K562 (cell line): ENCODE data around the gene CACNB1. TPM values are rescaled to one million over a fixed set of nuclear protein-coding genes. Genes with fewer than 3 reads are reported as not detected.

Experiments used
- ATAC-seq: fragments of 200-7000 bp; cut with Tn5 transposase; 3 replicates; pipeline ENCODE4 v1.9.1; 2020; ENCODE audit warnings: moderate library complexity
- BruUV-seq: library from RNA; stranded (reverse); fragments of 400-500 nt; replicated peaks from 2 replicates; lab custom pipeline; 2021; lab: Mats Ljungman, UMichigan
- CTCF ChIA-PET: fragments of 300-600 bp; formaldehyde crosslinking; extraction: SDS; loops from one replicate; lab custom pipeline; 2021; ENCODE audit warnings: low intra/inter-chr PET ratio; lab: Yijun Ruan, JAX
- POLR2A ChIA-PET: fragments of 300-600, 350-650 bp; sonication (Branson Sonifier 250); formaldehyde crosslinking; extraction: SDS; loops from one replicate; lab custom pipeline; 2021; ENCODE audit warnings: antibody characterized with exemption, inconsistent platforms; lab: Yijun Ruan, JAX
- DNase-seq, 4 experiments: peaks; one replicate each; pipeline versions ENCODE4 v3.0.0 to v3.0.0-alpha.2; 2011 to 2018; ENCODE audit warnings: low spot score in 3 of 4, mixed read lengths in 3 of 4; ENCODE audit errors: extremely low read depth in 1 of 4
- FAIRE-seq: peaks from 2 replicates; lab custom pipeline; 2011; peaks lifted over from hg19 to GRCh38; lab: Jason Lieb, UNC
- H2AFZ ChIP-seq: 2 replicates; pipeline ENCODE4 v1.6.0; 2011; ENCODE audit warnings: low read depth, low read length, control low read depth, inconsistent platforms
- H3K27ac ChIP-seq: fragments of 200-600 bp; 3 replicates; pipeline ENCODE4 v1.8.0; 2011; ENCODE audit warnings: low read depth, mild to moderate bottlenecking, control low read depth, inconsistent platforms, low read length, moderate library complexity, mixed read lengths; ENCODE audit errors: extremely low read depth
- H3K27me3 ChIP-seq, 2 experiments: fragments of 300-600 bp in 1 of 2; 2 replicates in 1 of 2; 3 replicates in 1 of 2; pipeline versions ENCODE4 v1.6.0 to v1.8.0; 2011; ENCODE audit warnings: inconsistent platforms in 2 of 2, low read length in 2 of 2, mild to moderate bottlenecking in 1 of 2, mixed read lengths in 1 of 2, moderate library complexity in 1 of 2; ENCODE audit not compliant: control insufficient read depth in 2 of 2, insufficient read depth in 2 of 2
- H3K36me3 ChIP-seq: fragments of 300-600 bp; 3 replicates; pipeline ENCODE4 v1.8.0; 2011; ENCODE audit warnings: mild to moderate bottlenecking, low read length, inconsistent platforms; ENCODE audit not compliant: control insufficient read depth, insufficient read depth
- H3K4me1 ChIP-seq, 2 experiments: fragments of 200-600 bp in 1 of 2; replicated peaks in 1 of 2; 2 replicates in 1 of 2; 3 replicates in 1 of 2; pipeline versions ENCODE4 v1.5.1 to v1.8.0; 2011; ENCODE audit warnings: inconsistent platforms in 2 of 2, low read length in 2 of 2, mild to moderate bottlenecking in 1 of 2, mixed read lengths in 1 of 2, moderate library complexity in 1 of 2; ENCODE audit not compliant: control insufficient read depth in 2 of 2, insufficient read depth in 2 of 2
- H3K4me2 ChIP-seq: 2 replicates; pipeline ENCODE4 v1.6.1; 2011; ENCODE audit warnings: low read length, control low read depth, inconsistent platforms, mixed read lengths; ENCODE audit not compliant: insufficient read depth
- H3K4me3 ChIP-seq: fragments of 200-600 bp; sonication (generic), shearing (Covaris generic); 2 replicates; pipeline ENCODE4 v1.5.1; 2016; ENCODE audit warnings: control low read depth, inconsistent platforms
- H3K79me2 ChIP-seq: fragments of 200-600 bp; 3 replicates; pipeline ENCODE4 v1.8.0; 2011; ENCODE audit warnings: low read length, inconsistent platforms; ENCODE audit not compliant: control insufficient read depth, insufficient read depth
- H3K9ac ChIP-seq, 2 experiments: 2 replicates each; pipeline versions ENCODE4 v1.6.0 to v1.6.1; 2011; ENCODE audit warnings: low read depth in 2 of 2, low read length in 2 of 2, control low read depth in 1 of 2, inconsistent platforms in 1 of 2, mild to moderate bottlenecking in 1 of 2, mixed read lengths in 1 of 2; ENCODE audit not compliant: insufficient read depth in 1 of 2
- H3K9me1 ChIP-seq: one replicate; pipeline ENCODE4 v1.6.0; 2011; ENCODE audit warnings: inconsistent platforms, mild to moderate bottlenecking, low read length, moderate library complexity; ENCODE audit not compliant: control insufficient read depth, insufficient read depth
- H3K9me3 ChIP-seq: replicated peaks from 2 replicates; pipeline ENCODE4 v1.5.1; 2011; ENCODE audit warnings: low read depth, low read length, inconsistent platforms; ENCODE audit not compliant: control insufficient read depth, insufficient read depth
- H4K20me1 ChIP-seq: replicated peaks from 2 replicates; pipeline ENCODE4 v1.6.1; 2011; ENCODE audit warnings: low read length, inconsistent platforms, mixed read lengths; ENCODE audit not compliant: control insufficient read depth, insufficient read depth
- E2F8 ChIP-seq: fragments of 450-650 bp; IDR thresholded peaks from 2 replicates; pipeline ENCODE4 v1.7.1; 2018; ENCODE audit warnings: mild to moderate bottlenecking, low read depth; ENCODE audit not compliant: partially characterized antibody
- EGR1 ChIP-seq: fragments of 450-650 bp; conservative IDR thresholded peaks from 2 replicates; pipeline ENCODE4 v1.6.1; 2017; ENCODE audit warnings: mild to moderate bottlenecking
- KLF16 ChIP-seq: IDR thresholded peaks from 2 replicates; pipeline ENCODE4 v1.6.1; 2016; ENCODE audit warnings: antibody characterized with exemption
- LCOR ChIP-seq: sonication (generic); formaldehyde crosslinking; IDR thresholded peaks from 2 replicates; pipeline ENCODE4 v1.8.0; 2022; ENCODE audit warnings: mild to moderate bottlenecking, missing genetic modification reagents
- MXD1 ChIP-seq: fragments of 250-450 bp; sonication (Bioruptor Pico); IDR thresholded peaks from 2 replicates; pipeline ENCODE4 v1.8.0; 2021; ENCODE audit warnings: borderline replicate concordance, mild to moderate bottlenecking, moderate library complexity; ENCODE audit not compliant: poor library complexity, severe bottlenecking
- ZBTB7A ChIP-seq: IDR thresholded peaks from 2 replicates; pipeline ENCODE4 v1.6.1; 2011; ENCODE audit warnings: low read depth, mild to moderate bottlenecking, low read length, moderate library complexity, borderline replicate concordance; ENCODE audit not compliant: control insufficient read depth
- ZNF318 ChIP-seq, 2 experiments: fragments of 450-650 bp; IDR thresholded peaks; 2 replicates each; pipeline ENCODE4 v1.6.1; 2016; ENCODE audit warnings: mild to moderate bottlenecking in 2 of 2, borderline replicate concordance in 1 of 2, low read depth in 1 of 2, moderate library complexity in 1 of 2
- WGBS: fragments of 100-300 bp; shearing (Covaris generic); methylation state at CpG from one replicate; pipeline ENCODE4 v1.1.6; 2016; ENCODE audit warnings: low coverage, mixed read lengths; ENCODE audit not compliant: insufficient coverage; ENCODE audit errors: missing lambda C conversion rate; 5-methylcytosine and 5-hydroxymethylcytosine counted together
- in situ Hi-C: fragments of 300-500 bp; cut with MboI; formaldehyde crosslinking; loops from 4 replicates; pipeline ENCODE4 v1.15.0; 2018; ENCODE audit warnings: inconsistent platforms, mixed read lengths
- intact Hi-C: fragments of 100-400 bp; cut with micrococcal nuclease; formaldehyde crosslinking; loops from 2 replicates; pipeline ENCODE4 v1.14.2; 2022
- polyA plus RNA-seq, 8 experiments: library from polyadenylated mRNA; depleted of rRNA in 4 of 8; stranded (reverse) in 5 of 8; unstranded in 3 of 8; fragments of >200 nt; fragmentation: Nextera tagmentation in 2 of 8; fragmentation: Illumina TruSeq in 1 of 8; extraction: Ambion mirVana in 2 of 8; extraction: Trizol in 1 of 8; gene quantifications; 2 replicates each; pipeline versions ENCODE4 v1.2.1 to v1.2.3, GENCODE V29; 2011 to 2014; ENCODE audit warnings: inconsistent platforms in 1 of 8, missing spikeins in 1 of 8
- total RNA-seq, 7 experiments: library from RNA; depleted of rRNA in 6 of 7; stranded (reverse); fragments of >200 nt in 6 of 7; fragmentation: Illumina TruSeq in 2 of 7; extraction: Trizol in 2 of 7; gene quantifications; 2 replicates each; pipeline versions ENCODE4 v1.2.1 to v1.2.3, GENCODE V29; 2011 to 2021; ENCODE audit warnings: low replicate concordance in 1 of 7

The CACNB1 gene
- total and polyA plus RNA-seq, 9 of the 15 experiments (the other 6 are each of a cell fraction or from before 2014, with no cell fraction given): 0.08 to 7.4 (median 3.0) TPM

GRCh38 chr17:39231591-39232551, 34.4 kb upstream of the CACNB1 start:
- CTCF ChIA-PET: interaction anchor here (0.6 to 1.9 kb wide), 4 partner anchors 25 to 249 kb away, joined by 3 to 13 read pairs (median 3); no protein-coding TSS in a partner anchor
- no peak overlapping the region for H3K4me3 ChIP-seq
- H3K9me3 ChIP-seq: no peaks in the 10 kb centered on the region
- POLR2A ChIA-PET: interaction anchor here (0.6 to 1.3 kb wide), 3 partner anchors 10 to 271 kb away, joined by 3 to 4 read pairs (median 4); partner anchors contain the start of gene RPL19
- H3K9ac ChIP-seq: peak overlapping the region in 1 of 2 experiments; percentile 56; a peak in 2 of 4 replicates
- peak overlapping the region; percentile 44 for H2AFZ ChIP-seq
- 14% methylated on average over 22 of the region's 22 CpGs for WGBS
- H3K9me1 ChIP-seq: no peaks in the 10 kb centered on the region
- ATAC-seq (peak; percentile 87), FAIRE-seq (peak; percentile 68), DNase-seq (peak; percentile 66 to 81 (median 80))
- in situ Hi-C loops: no loop called here
- intact Hi-C loops: loop anchor here (1.0 kb wide), 1 partner anchor 25 kb away; no protein-coding TSS in a partner anchor
- no peaks in the 10 kb centered on the region; a peak in 1 of 5 replicates for H3K27me3 ChIP-seq
- peaks cover 2 to 23% of the 10 kb centered on the region in 2 experiments; a peak in 4 of 5 replicates for H3K4me1 ChIP-seq
- peak overlapping the region; percentile 59 for H3K4me2 ChIP-seq
- H3K27ac ChIP-seq: no peak overlapping the region
- no TSS peak for BruUV-seq
- H3K36me3 ChIP-seq: no peaks in the 10 kb centered on the region
- no peaks in the 10 kb centered on the region for H4K20me1 ChIP-seq
- no peaks in the 10 kb centered on the region for H3K79me2 ChIP-seq
- no peak for TF ChIP-seq MXD1
- TF ChIP-seq KLF16: peak; percentile 59; the same call in 1 of the 2 replicates
- no peak for TF ChIP-seq ZNF318 (IDR thresholded peaks at IDR 0.05; ENCODE audit: borderline replicate concordance in 1 of 2, low read depth in 1 of 2)
- TF ChIP-seq EGR1: 0 out of 2 replicates have a peak, but pooled peaks have one; percentile 15
- no peak for TF ChIP-seq LCOR
- no peak for TF ChIP-seq E2F8
- TF ChIP-seq ZBTB7A: peak; percentile 92
